ENCODE results near the gene FBXO4.

The FBXO4 gene

DNA sequence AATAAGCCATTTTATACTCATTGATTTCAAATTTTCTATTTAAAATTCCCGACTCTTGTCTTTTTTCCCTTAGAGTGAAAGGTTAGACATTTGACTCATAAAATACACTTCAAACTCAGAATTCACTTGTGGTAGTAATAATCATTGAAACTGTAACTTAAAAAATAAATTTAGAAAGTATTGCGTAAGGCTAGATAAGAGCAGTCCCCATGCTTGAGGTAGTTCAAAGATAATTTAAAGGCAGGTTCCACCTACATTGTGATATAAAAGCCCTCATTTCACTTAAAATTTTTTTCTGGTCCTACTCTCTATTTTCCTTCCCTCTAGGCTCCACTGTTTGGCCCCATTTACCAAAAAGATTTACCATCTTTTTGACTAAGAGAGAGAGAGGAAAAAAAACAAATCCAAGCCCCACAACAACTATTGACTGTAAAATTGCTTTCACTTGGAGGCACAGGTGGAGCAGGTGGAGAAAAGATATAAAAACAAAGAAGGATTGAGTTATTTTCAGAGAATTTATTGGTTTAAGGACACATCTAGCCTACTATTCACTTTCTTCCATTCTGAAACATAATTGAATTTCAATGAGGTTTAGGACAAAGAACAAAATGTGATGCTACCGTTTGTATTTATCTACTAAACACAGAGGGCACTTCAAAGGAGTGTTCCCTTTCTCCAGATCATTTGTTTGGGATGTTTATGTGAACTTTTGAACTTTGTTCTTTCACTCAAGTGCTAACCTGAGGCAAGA is 61.0 kb downstream of the FBXO4 start:
- TF ChIP-seq, protein P1, sequence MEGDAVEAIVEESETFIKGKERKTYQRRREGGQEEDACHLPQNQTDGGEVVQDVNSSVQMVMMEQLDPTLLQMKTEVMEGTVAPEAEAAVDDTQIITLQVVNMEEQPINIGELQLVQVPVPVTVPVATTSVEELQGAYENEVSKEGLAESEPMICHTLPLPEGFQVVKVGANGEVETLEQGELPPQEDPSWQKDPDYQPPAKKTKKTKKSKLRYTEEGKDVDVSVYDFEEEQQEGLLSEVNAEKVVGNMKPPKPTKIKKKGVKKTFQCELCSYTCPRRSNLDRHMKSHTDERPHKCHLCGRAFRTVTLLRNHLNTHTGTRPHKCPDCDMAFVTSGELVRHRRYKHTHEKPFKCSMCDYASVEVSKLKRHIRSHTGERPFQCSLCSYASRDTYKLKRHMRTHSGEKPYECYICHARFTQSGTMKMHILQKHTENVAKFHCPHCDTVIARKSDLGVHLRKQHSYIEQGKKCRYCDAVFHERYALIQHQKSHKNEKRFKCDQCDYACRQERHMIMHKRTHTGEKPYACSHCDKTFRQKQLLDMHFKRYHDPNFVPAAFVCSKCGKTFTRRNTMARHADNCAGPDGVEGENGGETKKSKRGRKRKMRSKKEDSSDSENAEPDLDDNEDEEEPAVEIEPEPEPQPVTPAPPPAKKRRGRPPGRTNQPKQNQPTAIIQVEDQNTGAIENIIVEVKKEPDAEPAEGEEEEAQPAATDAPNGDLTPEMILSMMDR (IDR thresholded peaks at IDR 0.05; ENCODE audit: borderline replicate concordance, control extremely low read depth, extremely low read depth, insufficient read depth, missing control alignments) = no peak
- DNase-seq (ENCODE audit: low spot score) = no peak
- in situ Hi-C loops (cut with MboI; ENCODE audit: low sequenced_read_pairs, unreplicated experiment) = no loop called here

Measured in GM13976 (cell line).